ENCODE measurements around the gene ADCY3. TPM values are rescaled to one million over a fixed set of nuclear protein-coding genes. Genes with fewer than 3 reads are reported as not detected.

Gene ADCY3
- total and polyA plus RNA-seq, 10 of the 15 experiments (the other 5 are each of a cell fraction or from before 2014, with no cell fraction given): 2.8 to 102 (median 50.4) TPM

- TF ChIP-seq TCF7 (IDR thresholded peaks at IDR 0.05; ENCODE audit: borderline replicate concordance) (no peak), CREM (IDR thresholded peaks at IDR 0.05; ENCODE audit: low read depth) (no peak), NR2F1 (conservative IDR thresholded peaks at IDR 0.05) (no peak), KDM1A (IDR thresholded peaks at IDR 0.05; ENCODE audit: borderline replicate concordance) (no peak), MYC (IDR thresholded peaks at IDR 0.05; ENCODE audit: insufficient read depth, insufficient read length, insufficient replicate concordance, low read length, severe bottlenecking) (no peak), NFXL1 (IDR thresholded peaks at IDR 0.05; ENCODE audit: borderline replicate concordance) (no peak), MTA2 (IDR thresholded peaks at IDR 0.05; ENCODE audit: low read depth) (no peak), SP1 (IDR thresholded peaks at IDR 0.05; ENCODE audit: low read depth, low read length) (no peak), RFX5 (IDR thresholded peaks at IDR 0.05; ENCODE audit: low read depth, low read length) (no peak)
- FAIRE-seq (no peak), ATAC-seq (no peak), DNase-seq (ENCODE audit: low read depth, low spot score) (no peak)
- Histone ChIP-seq H3K79me2 (ENCODE audit: control insufficient read depth, insufficient read depth, low read length) (no peaks in the 10 kb centered on the region), H3K36me3 (ENCODE audit: control insufficient read depth in 2 of 2, insufficient read depth in 2 of 2, low read length in 1 of 2) (peaks cover 6 to 19% of the 10 kb centered on the region in 2 experiments; a peak in 3 of 4 replicates), H3K9ac (ENCODE audit: control insufficient read depth, insufficient read depth, low read length) (no peak overlapping the region), H3K27me3 (replicated peaks in 1 of 2; ENCODE audit: control insufficient read depth in 2 of 2, insufficient read depth in 2 of 2, low read length in 1 of 2) (no peaks in the 10 kb centered on the region), H2AFZ (ENCODE audit: control insufficient read depth, low read depth, low read length) (no peak overlapping the region), H3K4me1 (ENCODE audit: control insufficient read depth, insufficient read depth, low read length) (no peaks in the 10 kb centered on the region), H3K4me3 (no peak overlapping the region), H3K4me2 (ENCODE audit: control insufficient read depth, insufficient read depth) (no peak overlapping the region), H3K9me3 (replicated peaks; ENCODE audit: control insufficient read depth, insufficient read depth, low read length) (no peaks in the 10 kb centered on the region), H4K20me1 (ENCODE audit: control insufficient read depth, insufficient read depth) (no peaks in the 10 kb centered on the region), H3K27ac (ENCODE audit: control insufficient read depth, insufficient read depth) (no peak overlapping the region)
- SMC1A ChIA-PET (ENCODE audit: uncharacterized antibody, unreplicated experiment): no interaction called here
- CTCF ChIA-PET: interaction anchor here (1.6 to 1.8 kb wide), 2 partner anchors 9 to 427 kb away, joined by 4 to 5 read pairs; no protein-coding TSS in a partner anchor
- no TSS peak for BruUV-seq (replicated peaks)
- in situ Hi-C loops (cut with MboI): no loop called here
- intact Hi-C loops (cut with micrococcal nuclease; ENCODE audit: unreplicated experiment): no loop called here
- POLR2A ChIA-PET: no interaction called here
- 93% methylated on average over 9 of the region's 9 CpGs for WGBS (ENCODE audit: insufficient coverage, insufficient replicate concordance, low lambda C conversion rate, missing lambda C conversion rate)
- RAD21 ChIA-PET (ENCODE audit: unreplicated experiment): no interaction called here
These were observed 83.3 kb downstream of the ADCY3 start for GRCh38 chr2:24836706-24837105.

- WGBS (ENCODE audit: insufficient coverage, insufficient replicate concordance, low lambda C conversion rate, missing lambda C conversion rate): 93% methylated on average over 8 of the region's 8 CpGs
- no peak for TF ChIP-seq IKZF2 (IDR thresholded peaks at IDR 0.05)
- TF ChIP-seq CEBPB (IDR thresholded peaks at IDR 0.05; ENCODE audit: borderline replicate concordance in 1 of 2, low read depth in 2 of 2, low read length in 2 of 2): no peak
- TF ChIP-seq MXI1 (IDR thresholded peaks at IDR 0.05; ENCODE audit: low read depth, low read length): no peak
- TF ChIP-seq HSF1 (IDR thresholded peaks at IDR 0.05; ENCODE audit: low read depth, low read length): no peak
- no peak for TF ChIP-seq ZNF592 (IDR thresholded peaks at IDR 0.05)
- TF ChIP-seq SREBF1 (IDR thresholded peaks at IDR 0.05; ENCODE audit: low read length): no peak
These were observed 83.8 kb downstream of the ADCY3 start for GRCh38 chr2:24836206-24836605.

More at GRCh38 chr2:24836206-24836605, 83.8 kb downstream of the ADCY3 start:
- no peak overlapping the region for H2AFZ ChIP-seq (ENCODE audit: control insufficient read depth, low read depth, low read length)
- H3K9me3 ChIP-seq (replicated peaks; ENCODE audit: control insufficient read depth, insufficient read depth, low read length): no peaks in the 10 kb centered on the region
- H3K27me3 ChIP-seq (replicated peaks in 1 of 2; ENCODE audit: control insufficient read depth in 2 of 2, insufficient read depth in 2 of 2, low read length in 1 of 2): no peaks in the 10 kb centered on the region
- H3K4me2 ChIP-seq (ENCODE audit: control insufficient read depth, insufficient read depth): no peak overlapping the region
- intact Hi-C loops (cut with micrococcal nuclease; ENCODE audit: unreplicated experiment) (no loop called here), in situ Hi-C loops (cut with MboI) (no loop called here)
- ChIA-PET CTCF (interaction anchor here (1.8 kb wide), 1 partner anchor 426 kb away, joined by 5 read pairs; no protein-coding TSS in a partner anchor), POLR2A (no interaction called here), SMC1A (ENCODE audit: uncharacterized antibody, unreplicated experiment) (no interaction called here), RAD21 (ENCODE audit: unreplicated experiment) (no interaction called here)
- no peak overlapping the region for H3K4me3 ChIP-seq
- H3K9ac ChIP-seq (ENCODE audit: control insufficient read depth, insufficient read depth, low read length): no peak overlapping the region
- no peak for FAIRE-seq
- H4K20me1 ChIP-seq (ENCODE audit: control insufficient read depth, insufficient read depth): no peaks in the 10 kb centered on the region
- no peaks in the 10 kb centered on the region for H3K4me1 ChIP-seq (ENCODE audit: control insufficient read depth, insufficient read depth, low read length)
- no peak for DNase-seq (ENCODE audit: low read depth, low spot score)
- no TSS peak for BruUV-seq (replicated peaks)
- peaks cover 6 to 15% of the 10 kb centered on the region in 2 experiments; a peak in 3 of 4 replicates for H3K36me3 ChIP-seq (ENCODE audit: control insufficient read depth in 2 of 2, insufficient read depth in 2 of 2, low read length in 1 of 2)
- no peaks in the 10 kb centered on the region for H3K79me2 ChIP-seq (ENCODE audit: control insufficient read depth, insufficient read depth, low read length)
- no peak overlapping the region for H3K27ac ChIP-seq (ENCODE audit: control insufficient read depth, insufficient read depth)
- no peak for ATAC-seq
